Left renal pelvis (tissue), 4 donors: ENCODE measurements around the gene CISD2. TPM values are rescaled to one million over a fixed set of nuclear protein-coding genes. Genes with fewer than 3 reads are reported as not detected.
"Not testable (repeated sequence)": the region's sequence is repeated elsewhere in the genome, so short reads cannot be mapped to it uniquely, and the experiment has no call there.

ENCODE experiments used
- DNase-seq, 4 donors: peaks; one replicate each; pipeline ENCODE4 v3.0.0-alpha.2; 2013; ENCODE audit warnings: low read depth in 4 of 4, low spot score in 3 of 4
- polyA plus RNA-seq, 4 donors: library from polyadenylated mRNA; unstranded; fragments of 120-200 nt; gene quantifications; one replicate each; pipeline ENCODE4 v1.2.1, GENCODE V29; 2013; ENCODE audit not compliant: insufficient read length in 4 of 4

The CISD2 gene
- polyA plus RNA-seq, 4 donors, result 41.3 to 62.9 (median 52.4) TPM

DNA sequence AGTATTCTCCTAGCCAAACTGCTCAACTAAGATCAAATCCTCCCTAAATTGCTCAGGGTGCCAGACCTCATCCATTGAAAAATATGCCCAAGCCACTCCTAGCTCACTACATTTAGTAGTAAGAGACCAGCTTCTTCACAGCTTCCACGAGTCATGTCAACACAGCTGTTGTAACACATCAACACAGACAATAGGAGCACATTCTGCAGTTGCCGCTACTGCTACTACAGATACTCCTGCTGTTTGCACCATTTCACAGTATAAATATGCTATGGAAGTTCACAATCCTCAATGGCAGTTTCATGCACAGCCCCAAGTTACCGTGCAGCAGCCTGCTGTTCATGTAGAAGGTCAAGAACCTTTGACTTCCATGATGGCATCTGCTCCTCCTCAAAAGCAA lies 28.8 kb downstream of the CISD2 start:
- DNase-seq, result not testable (repeated sequence)

DNA sequence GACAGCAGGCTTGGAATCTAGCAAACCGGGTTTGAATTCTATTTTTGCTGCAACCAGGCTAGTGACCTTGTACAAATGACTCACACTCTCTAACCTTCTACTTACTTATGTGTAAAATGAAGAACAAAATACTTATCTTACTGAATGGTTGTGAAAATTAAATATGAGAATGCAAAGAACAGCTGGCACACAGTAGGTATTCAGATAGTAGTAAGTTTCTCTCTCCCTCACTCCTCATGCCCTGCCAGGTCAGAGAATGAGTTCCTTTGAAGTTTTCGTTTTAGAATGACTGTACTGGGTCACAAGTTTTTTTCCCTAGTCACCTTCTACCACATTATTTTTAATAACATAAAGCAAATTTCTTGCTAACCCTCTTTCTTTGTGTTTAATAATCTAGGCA lies 33.0 kb downstream of the CISD2 start:
- DNase-seq, result no peak

- DNase-seq, result no peak
These were observed 50.1 kb downstream of the CISD2 start for GRCh38 chr4:102918859-102919258.

DNA sequence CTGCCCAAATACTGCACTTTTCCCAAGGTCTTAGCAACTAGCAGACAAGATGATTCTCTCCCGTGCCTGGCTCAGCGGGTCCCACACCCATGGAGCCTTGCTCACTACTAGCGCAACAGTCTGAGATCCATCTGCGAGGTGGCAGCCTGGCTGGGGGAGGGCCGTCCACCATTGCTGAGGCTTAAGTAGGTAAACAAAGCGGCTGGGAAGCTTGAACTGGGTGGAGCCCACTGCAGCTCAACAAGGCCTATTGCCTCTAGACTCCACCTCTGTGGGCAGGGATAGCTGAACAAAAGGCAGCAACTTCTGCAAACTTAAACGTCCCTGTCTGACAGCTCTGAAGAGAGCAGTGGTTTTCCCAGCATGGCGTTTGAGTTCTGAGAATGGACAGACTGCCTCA lies 50.9 kb downstream of the CISD2 start:
- DNase-seq, result not testable (repeated sequence)

DNA sequence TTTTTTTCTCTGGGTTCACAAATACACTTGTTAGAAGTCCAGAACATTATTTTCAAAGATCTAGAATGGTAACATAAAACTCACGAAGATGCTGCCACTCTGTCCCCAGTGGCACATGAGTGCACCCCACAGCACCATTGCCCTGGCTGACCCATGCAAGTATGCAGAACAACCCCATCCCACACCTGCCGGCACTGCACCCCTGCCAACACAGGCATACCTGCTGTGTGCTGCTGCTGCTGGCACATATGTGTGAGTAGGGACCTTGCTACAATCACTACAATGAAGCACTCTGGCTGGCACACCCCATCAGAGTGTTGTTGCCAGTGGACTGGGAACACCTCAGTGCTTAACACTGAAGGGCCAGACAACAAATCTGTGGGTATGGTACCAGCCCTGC lies 66.9 kb downstream of the CISD2 start:
- DNase-seq, result no peak

GRCh38 chr4:102938063-102938462 lies 69.3 kb downstream of the CISD2 start:
- DNase-seq, result not testable (repeated sequence)

Other genes with a start within 250 kb of the CISD2 start
- gene MANBA, start 108.0 kb upstream of the CISD2 start, polyA plus RNA-seq, result 10 to 100 TPM; 19.1 to 32.0 (median 22.6) TPM
- gene UBE2D3, start 41.4 kb upstream of the CISD2 start, polyA plus RNA-seq, result 100 to 1,000 TPM; 267 to 376 (median 302) TPM
- gene SLC9B1, start 150.7 kb downstream of the CISD2 start, polyA plus RNA-seq, result 1 to 10 TPM; 2.5 to 4.3 (median 3.5) TPM
- 10 to 100 TPM in 1 of 4 donors, 1 to 10 TPM in 3; 5.7 to 13.2 (median 7.4) TPM for gene SLC9B2, start 207.8 kb downstream of the CISD2 start, polyA plus RNA-seq
- 100 to 1,000 TPM; 115 to 215 (median 178) TPM for gene BDH2, start 230.8 kb downstream of the CISD2 start, polyA plus RNA-seq